DMS53 (cell line): Measurements from ENCODE around the gene POC1A.
"Not testable (repeated sequence)": the region's sequence is repeated elsewhere in the genome, so short reads cannot be mapped to it uniquely, and the experiment has no call there.

Source experiments
- DNase-seq: peaks from one replicate; lab custom pipeline; 2025; lab: John Stamatoyannopoulos, UW

Gene POC1A

DNA sequence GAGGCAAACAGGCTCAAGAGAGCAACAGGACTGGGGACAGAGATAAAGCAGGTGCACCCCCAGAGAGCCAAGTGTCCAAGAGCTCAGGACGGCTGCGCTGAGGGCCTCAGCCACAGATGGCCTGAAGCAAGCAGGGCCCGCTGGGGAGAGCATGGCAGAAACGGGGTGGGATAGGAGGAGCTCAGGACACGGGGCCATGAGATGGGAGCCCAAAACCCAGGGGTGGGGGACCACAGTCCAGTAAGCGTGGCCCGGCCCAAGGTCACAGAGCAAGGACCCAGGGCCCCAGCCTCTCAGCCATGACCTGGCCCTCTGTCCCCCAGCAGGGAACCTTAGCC, 107.4 kb downstream of the POC1A start:
- DNase-seq = no peak

- no peak for DNase-seq
Observed at GRCh38 chr3:52046186-52046901, 107.9 kb downstream of the POC1A start.

GRCh38 chr3:52044869-52045619, 109.2 kb downstream of the POC1A start:
- no peak for DNase-seq

GRCh38 chr3:52043750-52044149, 110.5 kb downstream of the POC1A start:
- DNase-seq = no peak

DNA sequence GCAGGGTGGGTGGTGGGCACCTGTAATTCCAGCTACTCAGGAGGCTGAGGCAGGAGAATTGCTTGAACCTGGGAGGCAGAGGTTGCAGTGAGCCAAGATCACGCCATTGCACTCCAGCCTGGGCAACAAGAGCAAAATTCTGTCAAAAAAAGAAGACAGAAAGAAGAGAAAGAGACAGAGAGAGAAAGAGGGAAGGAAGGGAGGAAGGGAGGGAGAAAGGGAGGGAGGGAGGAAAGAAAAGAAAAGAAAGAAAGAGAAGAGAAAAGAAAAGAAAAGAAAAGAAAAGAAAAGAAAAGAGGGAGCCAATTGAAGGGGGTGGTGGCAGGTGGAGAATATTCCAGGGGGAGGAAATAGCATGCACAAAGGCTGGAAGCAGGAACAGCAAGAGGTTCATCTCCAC, 111.2 kb downstream of the POC1A start:
- DNase-seq = not testable (repeated sequence)

DNA sequence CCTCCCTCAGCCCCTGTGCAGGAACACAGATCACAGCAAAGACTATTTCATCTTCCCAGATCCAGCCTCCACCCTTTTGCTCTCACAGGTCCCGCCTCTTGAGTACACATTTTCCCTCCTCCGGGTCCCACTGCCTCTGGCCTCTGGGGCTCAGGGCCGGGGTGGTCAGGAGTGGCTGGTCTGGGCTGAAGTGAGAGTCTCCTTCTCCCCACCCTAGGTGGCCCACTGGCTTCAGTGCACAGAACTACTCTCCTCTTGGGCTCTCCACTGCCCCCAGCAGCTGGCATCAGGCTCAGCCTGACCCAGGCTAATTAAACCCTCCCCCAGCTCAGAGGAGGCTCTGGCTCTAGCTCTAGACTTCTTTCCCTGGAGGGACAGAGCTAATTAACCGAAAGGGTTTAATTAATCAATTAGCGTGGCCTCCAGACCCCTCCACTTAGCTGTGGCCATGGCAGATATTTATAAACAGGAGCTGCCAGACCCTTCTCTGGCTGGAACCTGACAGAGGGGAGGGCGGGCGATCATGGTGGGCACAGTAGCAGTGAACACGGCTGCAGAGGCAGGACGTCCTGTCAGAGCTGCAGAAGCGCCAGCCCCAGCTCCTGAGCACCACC, 113.0 kb downstream of the POC1A start:
- no peak for DNase-seq

GRCh38 chr3:52040600-52040999, 113.6 kb downstream of the POC1A start:
- DNase-seq = no peak

- peak; percentile 21 for DNase-seq
Observed at GRCh38 chr3:52039846-52040245, 114.4 kb downstream of the POC1A start.

DNA sequence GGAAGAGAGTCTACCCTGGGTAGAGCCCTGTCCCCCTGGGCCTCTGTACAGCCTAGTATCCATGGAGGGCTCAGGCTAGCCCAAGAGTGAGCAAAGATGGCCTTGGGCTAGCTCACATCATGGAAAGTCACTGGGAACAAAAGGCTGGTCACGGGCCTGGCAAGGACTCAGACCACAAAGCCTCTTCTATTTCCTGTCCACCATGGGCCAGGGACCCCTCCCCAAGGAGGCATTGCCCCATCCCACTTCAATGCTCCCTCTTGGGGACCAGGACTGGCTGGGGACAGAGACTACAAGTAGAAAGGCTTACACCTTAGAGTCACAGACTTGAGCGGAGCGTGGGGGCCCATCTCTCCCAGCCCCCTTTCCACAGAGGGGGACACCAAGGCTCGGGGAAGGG, 114.8 kb downstream of the POC1A start:
- no peak for DNase-seq

DNA sequence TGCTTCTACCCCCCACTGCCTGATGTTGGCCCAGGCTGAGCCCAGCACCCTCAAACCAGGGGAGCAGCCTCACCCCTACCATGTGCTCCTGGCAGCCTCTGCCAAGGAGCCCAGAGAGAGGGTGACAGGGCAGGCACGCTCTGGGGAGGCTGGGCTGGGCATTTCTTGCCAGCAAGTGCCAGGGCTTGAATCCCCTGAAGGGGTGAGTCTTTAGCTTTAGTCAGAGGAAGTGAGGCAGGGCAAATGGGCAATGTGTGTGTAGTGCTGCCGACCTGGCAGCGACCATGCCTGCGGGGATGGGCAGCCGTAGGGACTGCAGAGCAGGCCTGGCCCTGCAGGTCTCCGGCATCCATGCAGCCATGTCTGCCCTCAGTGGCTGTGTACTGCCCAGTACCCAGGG, 116.0 kb downstream of the POC1A start:
- DNase-seq = no peak

GRCh38 chr3:52037291-52037690, 116.9 kb downstream of the POC1A start:
- DNase-seq = no peak

- DNase-seq = no peak
Observed at GRCh38 chr3:52036829-52037228, 117.4 kb downstream of the POC1A start.

DNA sequence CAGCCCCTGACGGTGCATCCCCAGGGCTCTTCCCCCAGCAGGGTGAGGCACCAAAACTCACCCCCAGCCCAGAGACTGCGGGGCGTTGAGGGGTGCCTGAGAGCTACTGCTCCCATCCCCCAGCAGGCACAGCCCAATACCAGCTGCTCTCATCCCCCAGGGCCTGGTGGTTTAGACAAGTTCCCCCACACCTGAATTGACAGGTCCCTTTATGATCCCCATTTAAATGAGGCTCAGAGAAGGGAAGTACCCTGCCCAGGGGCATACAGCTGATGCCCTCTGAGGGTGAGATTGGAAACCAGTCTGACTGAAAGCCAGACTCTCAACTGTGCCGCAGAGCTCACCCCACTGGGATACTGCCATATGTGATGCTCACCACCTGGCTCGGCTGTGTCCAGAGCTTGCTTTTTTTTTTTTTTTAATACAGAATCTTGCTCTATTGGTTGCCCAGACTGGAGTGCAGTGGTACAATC, 118.0 kb downstream of the POC1A start:
- DNase-seq = no peak

- no peak for DNase-seq
Observed at GRCh38 chr3:52034651-52035050, 119.6 kb downstream of the POC1A start.

GRCh38 chr3:52034212-52034611, 120.0 kb downstream of the POC1A start:
- no peak for DNase-seq

DNA sequence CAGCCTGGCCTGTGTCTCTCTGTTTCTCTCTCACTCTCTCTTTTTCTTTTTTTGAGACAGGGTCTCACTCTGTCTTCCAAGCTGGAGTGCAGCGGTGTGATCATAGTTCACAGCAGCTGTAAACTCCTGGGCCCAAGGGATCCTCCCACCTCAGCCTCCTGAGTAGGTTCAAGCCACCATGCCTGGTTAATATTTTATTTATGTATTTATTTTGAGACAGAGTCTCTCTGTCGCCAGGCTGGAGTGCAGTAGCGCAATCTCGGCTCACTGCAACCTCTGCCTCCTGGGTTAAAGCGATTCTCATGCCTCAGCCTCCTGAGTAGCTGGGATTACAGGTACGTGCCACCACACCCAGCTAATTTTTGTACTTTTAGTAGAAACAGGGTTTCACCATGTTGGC, 120.5 kb downstream of the POC1A start:
- DNase-seq = not testable (repeated sequence)

DNA sequence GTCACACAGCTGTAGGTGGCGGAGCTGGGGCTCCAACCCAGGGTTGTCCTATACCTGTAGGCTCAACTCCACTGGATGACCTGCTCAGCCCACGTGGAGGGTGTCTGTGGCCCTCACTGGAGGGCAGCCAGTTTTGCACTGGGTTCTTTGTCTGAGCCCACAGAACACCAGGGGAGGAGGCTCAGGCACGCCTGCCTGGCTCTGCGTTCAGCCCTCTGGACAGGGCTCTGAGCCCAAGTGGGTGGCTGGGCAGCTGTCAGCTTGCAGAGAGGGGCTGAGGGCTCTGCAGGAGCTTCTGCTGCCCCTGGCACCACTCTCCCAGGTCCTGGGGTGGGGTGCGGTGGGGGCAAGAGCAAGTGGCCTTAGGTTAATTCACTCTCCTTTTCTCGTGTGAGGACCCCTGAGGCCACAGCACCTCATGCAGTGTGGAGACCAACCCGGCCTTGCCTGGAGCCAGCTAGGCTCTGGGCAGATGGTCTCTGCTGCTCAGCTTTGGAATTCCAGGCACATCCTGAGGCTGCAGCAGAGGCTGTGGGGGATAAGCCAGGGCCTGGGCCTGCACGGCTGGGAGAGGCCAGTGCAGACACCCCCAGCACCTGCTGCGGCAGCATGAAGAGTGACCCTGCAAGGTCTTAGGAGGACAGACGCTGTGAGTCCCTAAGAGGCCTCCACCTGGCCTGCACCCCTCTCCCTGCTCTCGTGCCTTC, 121.4 kb downstream of the POC1A start:
- DNase-seq = no peak

DNA sequence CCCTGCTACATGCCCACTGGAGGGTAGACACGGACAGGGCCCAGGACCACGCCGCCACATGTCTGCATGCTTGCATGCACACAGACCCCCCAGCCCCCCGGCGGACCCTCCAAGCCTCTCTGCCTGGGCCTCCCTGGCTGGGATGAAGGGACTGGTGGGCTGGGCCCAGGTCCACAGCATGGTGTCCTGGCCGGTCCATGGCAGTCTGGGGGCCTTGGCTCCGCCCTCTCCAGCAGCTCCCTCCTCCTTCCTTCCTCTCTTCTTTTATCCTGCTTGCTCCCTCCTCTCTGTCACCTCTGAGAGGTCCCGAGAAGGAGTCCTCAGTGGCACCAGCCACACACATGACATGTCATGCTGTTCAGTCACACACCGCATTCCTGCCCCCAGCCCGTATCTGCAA, 122.3 kb downstream of the POC1A start:
- DNase-seq = no peak

DNA sequence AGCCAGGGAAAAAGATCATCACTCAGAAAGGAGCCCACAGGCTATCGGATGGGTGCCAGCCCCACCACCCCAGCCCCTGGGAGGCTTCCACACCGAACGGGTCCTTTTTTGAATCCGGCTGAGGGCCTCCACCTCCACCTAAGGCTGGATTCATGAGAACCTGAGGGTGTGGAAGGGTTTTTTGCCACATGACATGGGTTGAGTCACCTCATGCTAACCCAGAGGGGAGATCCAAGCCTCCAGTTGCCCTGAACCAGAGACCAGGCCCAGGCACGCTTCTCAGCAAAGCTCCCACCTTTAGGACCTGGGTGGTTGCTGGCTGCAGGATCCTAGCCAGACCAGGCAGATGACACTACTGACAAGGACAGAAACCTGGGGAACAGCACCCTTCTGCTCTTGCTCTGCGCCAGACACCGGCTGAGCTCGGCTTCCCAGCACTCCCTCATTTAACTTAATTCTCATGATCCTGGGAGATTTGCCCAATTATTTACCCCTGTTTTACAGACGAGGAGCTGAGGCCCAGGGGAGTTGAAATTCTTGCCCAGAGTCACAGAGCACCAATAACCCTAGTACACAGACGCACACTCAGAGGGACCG, 123.4 kb downstream of the POC1A start:
- no peak for DNase-seq

- no peak for DNase-seq
Observed at GRCh38 chr3:52029535-52029934, 124.7 kb downstream of the POC1A start.

- DNase-seq = no peak
Observed at GRCh38 chr3:52029053-52029452, 125.2 kb downstream of the POC1A start.

DNA sequence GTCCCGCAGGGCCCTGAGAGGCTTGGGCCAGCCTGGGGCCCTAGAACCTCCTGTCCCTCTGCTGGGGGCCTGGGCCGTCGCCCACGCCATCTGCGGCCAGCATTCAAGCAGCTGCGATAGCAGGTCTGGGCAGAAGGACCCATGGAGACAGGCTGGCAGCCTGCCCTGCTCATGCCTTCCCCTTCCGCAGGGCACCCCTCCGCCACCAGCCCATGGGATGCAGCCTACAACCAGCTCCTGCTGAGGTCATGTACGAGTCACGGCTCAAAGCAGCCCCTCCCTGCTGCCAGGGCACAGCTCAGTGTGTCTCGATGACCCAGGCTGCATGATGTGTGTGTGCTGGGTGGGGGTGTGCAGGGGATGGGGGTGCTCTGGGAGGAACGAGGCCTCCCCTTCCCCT, 125.7 kb downstream of the POC1A start:
- no peak for DNase-seq
